CD14-positive monocyte (primary cell): ENCODE measurements around the gene SOX15. TPM values are rescaled to one million over a fixed set of nuclear protein-coding genes. Genes with fewer than 3 reads are reported as not detected.
"Not testable (repeated sequence)": the region's sequence is repeated elsewhere in the genome, so short reads cannot be mapped to it uniquely, and the experiment has no call there.

ENCODE experiments used
- DNase-seq, 3 donors: peaks; one replicate each; pipeline ENCODE4 v3.0.0-alpha.2; 2011 to 2022
- H2AFZ ChIP-seq: 2 replicates; pipeline ENCODE4 v1.6.0; 2012; ENCODE audit warnings: mild to moderate bottlenecking, low read depth, low read length, inconsistent platforms; ENCODE audit not compliant: insufficient read depth, poor library complexity, severe bottlenecking
- H3K27ac ChIP-seq, 2 donors: 1 replicate in 1 of 2; 2 replicates in 1 of 2; pipeline ENCODE4 v1.5.1; 2012 to 2013; ENCODE audit warnings: low read length in 2 of 2, control low read depth in 1 of 2, inconsistent platforms in 1 of 2, low read depth in 1 of 2, mild to moderate bottlenecking in 1 of 2
- H3K27me3 ChIP-seq, 2 donors: one replicate each; pipeline versions ENCODE4 v1.6.0 to v1.6.1; 2011 to 2013; ENCODE audit warnings: low read length in 2 of 2; ENCODE audit not compliant: control insufficient read depth in 2 of 2, insufficient read depth in 2 of 2
- H3K36me3 ChIP-seq, 2 donors: replicated peaks in 1 of 2; 1 replicate in 1 of 2; 2 replicates in 1 of 2; pipeline versions ENCODE4 v1.5.1 to v1.6.1; 2012 to 2013; ENCODE audit warnings: low read length in 2 of 2, control low read depth in 1 of 2, inconsistent platforms in 1 of 2, mild to moderate bottlenecking in 1 of 2; ENCODE audit not compliant: insufficient read depth in 2 of 2, control insufficient read depth in 1 of 2
- H3K4me1 ChIP-seq, 2 donors: 1 replicate in 1 of 2; 2 replicates in 1 of 2; pipeline versions ENCODE4 v1.5.1 to v1.6.1; 2012 to 2013; ENCODE audit warnings: low read length in 2 of 2, control low read depth in 1 of 2, inconsistent platforms in 1 of 2, mild to moderate bottlenecking in 1 of 2, moderate library complexity in 1 of 2; ENCODE audit not compliant: insufficient read depth in 2 of 2, control insufficient read depth in 1 of 2
- H3K4me2 ChIP-seq: replicated peaks from 2 replicates; pipeline ENCODE3; 2012; ENCODE audit warnings: low read length, moderate library complexity, mild to moderate bottlenecking; ENCODE audit not compliant: poor library complexity, severe bottlenecking; ENCODE audit errors: extremely low read depth
- H3K4me3 ChIP-seq, 3 experiments: fragments of 200-600 bp in 1 of 3; sonication (generic) in 1 of 3; replicated peaks in 1 of 3; 1 replicate in 2 of 3; 2 replicates in 1 of 3; pipeline ENCODE4 v1.5.1; 2011 to 2013; ENCODE audit warnings: low read length in 3 of 3, mild to moderate bottlenecking in 3 of 3, control low read depth in 2 of 3, low read depth in 2 of 3, inconsistent platforms in 1 of 3, moderate library complexity in 1 of 3
- H3K79me2 ChIP-seq: 2 replicates; pipeline ENCODE4 v1.6.0; 2012; ENCODE audit warnings: mild to moderate bottlenecking, control low read depth, inconsistent platforms, low read length, moderate library complexity; ENCODE audit not compliant: insufficient read depth
- H3K9ac ChIP-seq: 2 replicates; pipeline ENCODE4 v1.6.0; 2017; ENCODE audit warnings: low read length, mild to moderate bottlenecking; ENCODE audit not compliant: insufficient read depth, poor library complexity, severe bottlenecking
- H3K9me3 ChIP-seq, 2 donors: replicated peaks in 1 of 2; 1 replicate in 1 of 2; 2 replicates in 1 of 2; pipeline versions ENCODE4 v1.5.1 to v1.6.1; 2012 to 2013; ENCODE audit warnings: low read length in 2 of 2, control low read depth in 1 of 2; ENCODE audit not compliant: control insufficient read depth in 1 of 2, insufficient read depth in 1 of 2
- H4K20me1 ChIP-seq: 2 replicates; pipeline ENCODE4 v1.6.0; 2012; ENCODE audit warnings: mild to moderate bottlenecking, low read length, control low read depth, moderate library complexity; ENCODE audit not compliant: insufficient read depth
- H3K27ac Mint-ChIP-seq, 7 donors: one replicate each; pipeline ENCODE4 v1.8.0; 2020; ENCODE audit warnings: mild to moderate bottlenecking in 7 of 7, mixed read lengths in 7 of 7, moderate library complexity in 6 of 7, inconsistent platforms in 2 of 7
- H3K27me3 Mint-ChIP-seq, 3 donors: one replicate each; pipeline ENCODE4 v1.8.0; 2021 to 2022; ENCODE audit warnings: low read depth in 3 of 3, mild to moderate bottlenecking in 3 of 3, mixed read lengths in 3 of 3, moderate library complexity in 3 of 3, inconsistent platforms in 1 of 3
- H3K36me3 Mint-ChIP-seq, 2 donors: one replicate each; pipeline ENCODE4 v1.8.0; 2020; ENCODE audit warnings: mixed read lengths in 2 of 2, inconsistent platforms in 1 of 2, mild to moderate bottlenecking in 1 of 2
- H3K4me1 Mint-ChIP-seq: one replicate; pipeline ENCODE4 v1.8.0; 2020; ENCODE audit warnings: mild to moderate bottlenecking, mixed read lengths
- H3K4me3 Mint-ChIP-seq, 2 donors: one replicate each; pipeline ENCODE4 v1.8.0; 2020; ENCODE audit warnings: mild to moderate bottlenecking in 2 of 2, mixed read lengths in 2 of 2, moderate library complexity in 1 of 2
- H3K9me3 Mint-ChIP-seq, 7 donors: one replicate each; pipeline ENCODE4 v1.8.0; 2020 to 2022; ENCODE audit warnings: mixed read lengths in 7 of 7, mild to moderate bottlenecking in 6 of 7, moderate library complexity in 6 of 7, inconsistent platforms in 2 of 7
- WGBS: methylation state at CpG from one replicate; pipeline ENCODE4 v1.1.5; 2013; ENCODE audit warnings: missing lambda C conversion rate; ENCODE audit not compliant: insufficient coverage; 5-methylcytosine and 5-hydroxymethylcytosine counted together
- intact Hi-C, 2 donors: fragments of 100-400 bp; cut with micrococcal nuclease; formaldehyde crosslinking; loops; one replicate each; pipeline versions ENCODE4 v1.15.0 to v1.15.1; 2023
- polyA plus RNA-seq, 3 donors: library from polyadenylated mRNA; depleted of rRNA in 1 of 3; unstranded in 2 of 3; stranded (reverse) in 1 of 3; fragments of 300-500 nt in 2 of 3; fragments of >200 nt in 1 of 3; fragmentation: Illumina TruSeq in 2 of 3; gene quantifications; 1 replicate in 2 of 3; 2 replicates in 1 of 3; pipeline ENCODE4 v1.2.3, GENCODE V29; 2012 to 2021
- TF ChIP-seq, protein P1 (sequence below): fragments of 200-600 bp; IDR thresholded peaks from one replicate; pipeline ENCODE4 v1.8.0; 2022; ENCODE audit warnings: antibody characterized with exemption, mild to moderate bottlenecking

SOX15 gene
- polyA plus RNA-seq, 3 donors: 0.86 to 1.2 (median 1.1) TPM

DNA sequence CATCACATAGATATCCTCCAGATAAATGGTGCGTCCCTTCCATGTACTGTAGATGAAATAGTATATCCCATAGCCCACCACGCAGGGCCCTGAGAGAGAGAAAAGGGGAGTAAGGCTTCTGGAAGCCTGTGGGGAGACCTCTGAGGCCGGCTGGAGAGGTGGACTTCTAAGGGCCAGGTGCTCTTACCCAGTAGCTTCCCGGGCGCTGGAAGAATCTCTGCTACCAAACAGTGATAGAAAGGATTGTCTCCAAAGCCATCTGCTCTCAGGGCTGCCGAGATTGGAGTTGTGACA, 37.0 kb upstream of the SOX15 start:
- peaks cover 3 to 14% of the 10 kb centered on the region in 2 donors for H3K36me3 Mint-ChIP-seq
- intact Hi-C loops: loop anchor here (5.0 kb wide), 1 partner anchor 60 kb away; the partner anchor contains the start of genes TP53 (in 2 of the 2) and WRAP53 (in 2 of the 2)
- Histone ChIP-seq H3K79me2 (peaks cover 13% of the 10 kb centered on the region), H3K4me2 (peak overlapping the region; percentile 97), H2AFZ (peak overlapping the region; percentile 66), H3K4me1 (peaks cover 19 to 22% of the 10 kb centered on the region in 2 donors), H4K20me1 (no peaks in the 10 kb centered on the region), H3K9ac (peak overlapping the region; percentile 93), H3K4me3 (peak overlapping the region; percentile 69 to 97 (median 80)), H3K27ac (peak overlapping the region; percentile 87 to 94), H3K9me3 (no peaks in the 10 kb centered on the region), H3K36me3 (no peaks in the 10 kb centered on the region), H3K27me3 (no peaks in the 10 kb centered on the region)
- H3K27me3 Mint-ChIP-seq: no peaks in the 10 kb centered on the region
- H3K27ac Mint-ChIP-seq: peak overlapping the region; percentile 93 to 97 (median 95)
- TF ChIP-seq, protein P1, sequence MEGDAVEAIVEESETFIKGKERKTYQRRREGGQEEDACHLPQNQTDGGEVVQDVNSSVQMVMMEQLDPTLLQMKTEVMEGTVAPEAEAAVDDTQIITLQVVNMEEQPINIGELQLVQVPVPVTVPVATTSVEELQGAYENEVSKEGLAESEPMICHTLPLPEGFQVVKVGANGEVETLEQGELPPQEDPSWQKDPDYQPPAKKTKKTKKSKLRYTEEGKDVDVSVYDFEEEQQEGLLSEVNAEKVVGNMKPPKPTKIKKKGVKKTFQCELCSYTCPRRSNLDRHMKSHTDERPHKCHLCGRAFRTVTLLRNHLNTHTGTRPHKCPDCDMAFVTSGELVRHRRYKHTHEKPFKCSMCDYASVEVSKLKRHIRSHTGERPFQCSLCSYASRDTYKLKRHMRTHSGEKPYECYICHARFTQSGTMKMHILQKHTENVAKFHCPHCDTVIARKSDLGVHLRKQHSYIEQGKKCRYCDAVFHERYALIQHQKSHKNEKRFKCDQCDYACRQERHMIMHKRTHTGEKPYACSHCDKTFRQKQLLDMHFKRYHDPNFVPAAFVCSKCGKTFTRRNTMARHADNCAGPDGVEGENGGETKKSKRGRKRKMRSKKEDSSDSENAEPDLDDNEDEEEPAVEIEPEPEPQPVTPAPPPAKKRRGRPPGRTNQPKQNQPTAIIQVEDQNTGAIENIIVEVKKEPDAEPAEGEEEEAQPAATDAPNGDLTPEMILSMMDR: no peak
- peaks cover 15% of the 10 kb centered on the region for H3K4me1 Mint-ChIP-seq
- peaks cover 0 to 2% (median 0%) of the 10 kb centered on the region in 7 donors for H3K9me3 Mint-ChIP-seq
- DNase-seq: no peak
- 50% methylated on average over 1 of the region's 6 CpGs for WGBS
- peak overlapping the region; percentile 92 to 93 for H3K4me3 Mint-ChIP-seq

DNA sequence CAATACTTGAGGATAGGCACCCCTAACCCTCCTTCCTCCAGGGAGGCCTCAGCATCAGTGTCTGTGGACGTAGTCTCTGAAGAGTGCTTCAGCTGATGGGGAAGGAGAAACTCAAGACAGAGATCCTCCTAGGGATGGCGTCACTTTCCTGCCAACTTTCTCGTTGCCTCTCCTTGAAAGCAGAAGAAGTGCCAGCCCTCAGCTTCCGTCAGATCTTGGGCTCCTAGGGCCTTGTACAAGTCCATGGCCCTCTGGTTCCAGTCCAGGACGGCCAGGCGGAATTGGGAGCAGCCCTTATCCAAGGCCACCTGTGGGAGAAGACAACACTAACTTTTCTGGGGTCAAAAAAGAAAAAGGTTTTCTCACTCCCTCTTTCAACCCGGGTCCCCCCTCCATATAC, 36.4 kb upstream of the SOX15 start:
- H2AFZ ChIP-seq: no peak overlapping the region
- no peaks in the 10 kb centered on the region for H3K27me3 ChIP-seq
- Mint-ChIP-seq H3K4me3 (peak overlapping the region; percentile 92 to 93), H3K36me3 (peaks cover 3 to 14% of the 10 kb centered on the region in 2 donors), H3K4me1 (peaks cover 15% of the 10 kb centered on the region), H3K27me3 (no peaks in the 10 kb centered on the region), H3K27ac (peak overlapping the region; percentile 93 to 97 (median 95)), H3K9me3 (no peaks in the 10 kb centered on the region)
- no peaks in the 10 kb centered on the region for H3K9me3 ChIP-seq
- H3K4me1 ChIP-seq: peaks cover 19 to 22% of the 10 kb centered on the region in 2 donors
- peak overlapping the region; percentile 69 to 97 (median 80) for H3K4me3 ChIP-seq
- H3K36me3 ChIP-seq: no peaks in the 10 kb centered on the region
- WGBS: 30% methylated on average over 4 of the region's 7 CpGs
- peak overlapping the region; percentile 97 for H3K4me2 ChIP-seq
- peak overlapping the region; percentile 87 to 94 for H3K27ac ChIP-seq
- no peaks in the 10 kb centered on the region for H4K20me1 ChIP-seq
- intact Hi-C loops: loop anchor here (5.0 kb wide), 1 partner anchor 61 kb away; the partner anchor contains the start of genes TP53 (in 2 of the 2) and WRAP53 (in 2 of the 2)
- TF ChIP-seq, protein P1: no peak
- peaks cover 13% of the 10 kb centered on the region for H3K79me2 ChIP-seq
- H3K9ac ChIP-seq: peak overlapping the region; percentile 93
- DNase-seq: peak; percentile 74 to 80 (median 79)

DNA sequence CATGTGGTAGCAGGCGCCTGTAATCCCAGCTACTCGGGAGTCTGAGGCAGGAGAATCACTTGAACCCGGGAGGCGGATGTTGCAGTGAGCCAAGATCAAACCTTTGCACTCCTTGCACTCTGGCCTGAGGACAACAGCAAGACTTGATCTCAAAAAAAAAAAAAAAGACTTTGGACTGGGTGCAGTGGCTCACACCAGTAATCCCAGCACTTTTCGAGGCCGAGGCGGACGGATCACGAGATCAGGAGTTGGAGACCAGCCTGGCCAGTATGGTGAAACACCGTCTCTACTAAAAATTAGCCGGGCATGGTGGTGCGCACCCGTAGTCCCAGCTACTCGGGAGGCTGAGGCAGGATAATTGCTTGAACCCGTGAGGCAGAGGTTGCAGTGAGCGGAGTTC, 35.9 kb upstream of the SOX15 start:
- WGBS: 95% methylated on average over 16 of the region's 16 CpGs
- not testable (repeated sequence) for H3K4me3 Mint-ChIP-seq, H3K9me3 Mint-ChIP-seq, H3K9me3 ChIP-seq, H3K9ac ChIP-seq, H3K27me3 ChIP-seq, H3K36me3 ChIP-seq, H2AFZ ChIP-seq, H4K20me1 ChIP-seq, H3K27me3 Mint-ChIP-seq, DNase-seq
- Histone ChIP-seq H3K27ac (peak overlapping the region; percentile 87 to 94), H3K4me3 (peak overlapping the region in 1 of 3 experiments; percentile 97), H3K4me1 (peaks cover 19 to 22% of the 10 kb centered on the region in 2 donors), H3K4me2 (peak overlapping the region; percentile 97), H3K79me2 (peaks cover 13% of the 10 kb centered on the region)
- Mint-ChIP-seq H3K36me3 (peaks cover 3 to 14% of the 10 kb centered on the region in 2 donors), H3K4me1 (peaks cover 15% of the 10 kb centered on the region), H3K27ac (peak overlapping the region; percentile 56 to 97 (median 94))
- intact Hi-C loops: loop anchor here (5.0 kb wide), 1 partner anchor 62 kb away; the partner anchor contains the start of genes TP53 (in 2 of the 2) and WRAP53 (in 2 of the 2)
